NCI-H1417 (cell line): Measurements from ENCODE around the gene AJUBA.
"Not testable (repeated sequence)": the region's sequence is repeated elsewhere in the genome, so short reads cannot be mapped to it uniquely, and the experiment has no call there.

ENCODE experiments used
- DNase-seq, 3 experiments: peaks; one replicate each; lab custom pipeline; 2025; lab: John Stamatoyannopoulos, UW

AJUBA gene

GRCh38 chr14:22982477-22983245 lies at the start of gene AJUBA:
AJUBA (minus strand) TSS chr14:22982551; CDS start chr14:22982266, 285 bp downstream.
- DNase-seq = peak in 2 of 3 experiments; percentile 83 to 86

DNA sequence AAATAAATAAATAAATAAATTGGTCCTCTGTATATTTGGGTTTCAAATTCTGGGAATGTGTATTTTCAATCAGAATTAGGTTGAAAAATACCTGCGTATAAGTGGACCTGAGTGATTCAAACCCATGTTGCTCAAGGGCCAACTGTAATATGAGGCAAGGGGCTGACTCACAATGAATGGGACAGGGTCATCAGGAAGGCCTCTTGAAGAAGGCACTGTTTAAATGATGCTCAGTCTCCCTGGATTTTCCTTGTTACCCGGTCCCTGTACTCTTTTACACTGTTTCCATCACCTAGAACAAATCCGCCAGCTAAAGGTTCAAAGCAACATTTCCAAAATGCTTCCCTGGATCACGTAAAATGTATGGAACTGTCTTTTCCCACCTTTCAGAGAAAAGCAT lies 48.6 kb upstream of the AJUBA start:
- DNase-seq = no peak

- no peak for DNase-seq
Observed at GRCh38 chr14:23028799-23029198, 46.4 kb upstream of the AJUBA start.

DNA sequence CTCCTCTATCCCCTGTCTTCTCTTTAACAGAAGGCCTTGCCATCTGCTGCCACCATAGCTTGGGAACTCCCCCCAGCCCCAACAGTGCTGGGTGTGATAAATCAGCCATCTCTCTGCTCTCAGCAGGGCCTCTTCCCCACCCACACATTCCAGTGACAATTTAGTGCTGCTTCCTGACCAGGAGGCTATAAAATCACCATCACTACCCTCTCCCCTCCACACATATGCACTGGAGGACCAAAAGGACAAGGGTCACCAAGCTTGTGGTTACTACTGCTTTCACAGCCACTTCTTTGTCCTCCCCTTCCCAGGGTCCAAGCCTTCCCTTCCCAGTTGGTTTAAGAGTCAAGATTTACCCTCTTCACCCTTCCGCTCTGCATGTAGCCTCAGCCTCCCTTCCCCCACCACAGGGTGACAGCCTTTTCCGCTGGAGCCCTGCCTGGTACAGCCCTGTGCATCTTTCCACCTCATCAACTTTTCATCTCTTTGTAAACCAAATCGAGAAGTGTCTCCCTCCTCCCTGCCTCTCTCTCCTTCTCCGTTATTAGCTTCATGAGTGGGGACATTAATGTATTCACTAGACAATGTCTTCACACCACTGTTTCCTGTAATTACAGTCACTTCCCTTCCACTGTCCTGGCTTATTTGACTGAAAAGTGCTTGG lies 42.9 kb upstream of the AJUBA start:
- DNase-seq = peak in 2 of 3 experiments; percentile 30 to 72

DNA sequence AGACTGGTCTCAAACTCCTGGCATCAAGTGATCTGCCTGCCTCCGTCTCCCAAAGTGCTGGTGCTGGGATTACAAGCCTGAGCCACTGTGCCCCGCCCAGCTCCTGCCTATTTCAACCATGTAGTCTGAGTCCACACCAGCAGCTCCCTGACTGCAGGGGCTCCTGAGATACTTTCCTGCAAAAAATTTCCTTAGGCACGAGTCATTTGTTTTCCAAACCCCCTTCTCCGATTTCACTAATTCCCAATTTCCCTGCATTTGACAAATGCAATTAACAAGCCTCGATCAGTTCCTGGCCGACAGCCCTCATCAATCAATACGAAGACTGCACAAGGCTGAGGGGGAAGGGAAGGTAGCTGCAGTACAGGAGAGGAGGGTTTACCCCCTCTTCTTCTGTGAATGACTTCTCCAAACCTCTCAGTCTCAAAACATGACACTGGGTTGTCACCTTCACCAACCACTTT lies 42.3 kb upstream of the AJUBA start:
- DNase-seq = peak in 1 of 3 experiments; percentile 38

DNA sequence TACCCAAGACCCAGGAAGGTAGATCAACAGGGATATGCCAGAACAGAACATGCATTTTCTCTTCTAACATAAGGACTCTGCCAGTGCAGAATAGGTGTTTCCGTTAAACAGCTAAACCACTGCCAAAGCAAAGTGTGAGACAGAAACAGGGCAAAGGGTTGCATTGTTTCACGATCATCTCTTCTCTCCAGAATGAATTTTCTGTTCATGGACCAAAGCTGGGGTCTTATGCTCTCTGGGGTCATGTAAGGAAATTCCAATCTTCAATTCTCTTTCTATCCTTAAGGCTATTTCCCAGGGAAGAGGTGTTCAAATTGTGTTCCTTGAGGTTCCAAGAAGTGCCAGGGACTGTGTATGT lies 41.4 kb upstream of the AJUBA start:
- DNase-seq = no peak

GRCh38 chr14:23023022-23023794 lies 40.9 kb upstream of the AJUBA start:
- DNase-seq = no peak

GRCh38 chr14:23021889-23022442 lies 39.6 kb upstream of the AJUBA start:
- DNase-seq = no peak

DNA sequence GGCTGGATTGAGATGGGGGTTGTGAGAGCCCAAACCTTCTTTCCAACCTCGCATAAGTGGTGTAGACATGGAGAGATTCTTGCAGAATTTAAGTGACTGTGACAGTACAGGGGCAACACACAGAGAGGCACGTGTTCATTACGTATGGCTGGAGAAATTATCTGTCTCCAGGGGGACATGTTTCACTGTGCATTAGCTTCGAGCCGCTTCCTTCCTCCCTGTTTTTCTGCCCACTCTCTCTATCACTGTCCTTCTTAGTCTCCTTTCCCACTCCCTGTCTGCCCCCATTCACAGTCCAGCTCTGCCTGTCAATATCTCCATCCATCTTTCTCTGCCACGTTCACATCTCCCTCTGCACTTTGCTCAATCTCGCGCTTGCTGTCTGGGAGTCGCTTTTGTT lies 39.1 kb upstream of the AJUBA start:
- no peak for DNase-seq

GRCh38 chr14:23020143-23021128 lies 38.1 kb upstream of the AJUBA start:
- DNase-seq = no peak

DNA sequence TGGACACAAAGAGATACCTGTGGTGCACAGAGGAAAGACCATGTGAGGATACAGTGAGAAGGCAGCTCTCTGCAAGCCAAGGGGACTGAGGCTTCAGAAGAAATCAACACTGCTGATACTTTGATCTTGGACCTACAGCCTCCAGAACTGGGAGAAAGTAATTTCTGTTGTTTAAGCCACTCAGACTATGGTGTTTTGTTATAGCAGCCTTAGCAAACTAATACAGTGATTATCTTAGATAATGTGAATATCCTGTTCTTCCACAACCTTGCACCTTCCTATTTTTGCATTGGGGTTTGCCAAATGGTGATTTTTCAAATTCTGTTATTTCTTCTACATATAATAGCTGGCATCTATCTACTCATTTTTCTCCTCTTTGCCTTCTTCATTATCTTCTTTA lies 35.8 kb upstream of the AJUBA start:
- no peak for DNase-seq

DNA sequence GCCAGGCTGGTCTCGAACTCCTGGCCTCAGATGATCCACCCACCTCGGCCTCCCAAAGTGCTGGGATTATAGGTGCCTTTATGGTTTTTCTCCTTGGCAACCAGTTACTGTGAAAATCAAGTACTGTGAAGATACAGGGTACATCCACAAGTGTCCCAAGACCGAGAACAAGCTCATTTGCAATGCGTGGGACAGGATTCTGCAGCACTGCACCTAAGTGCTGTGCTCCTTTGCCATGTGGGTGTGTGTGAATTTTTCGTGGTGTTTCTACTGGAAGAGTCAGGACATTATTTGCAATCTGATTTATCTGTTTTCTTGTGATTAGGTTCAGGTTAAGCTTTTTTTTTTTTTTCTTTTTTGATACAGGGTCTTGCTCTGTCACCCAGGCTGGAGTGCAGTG lies 34.7 kb upstream of the AJUBA start:
- no peak for DNase-seq

GRCh38 chr14:23015618-23016017 lies 33.3 kb upstream of the AJUBA start:
- DNase-seq = no peak

- DNase-seq = not testable (repeated sequence)
Observed at GRCh38 chr14:23013749-23014054, 31.4 kb upstream of the AJUBA start.

DNA sequence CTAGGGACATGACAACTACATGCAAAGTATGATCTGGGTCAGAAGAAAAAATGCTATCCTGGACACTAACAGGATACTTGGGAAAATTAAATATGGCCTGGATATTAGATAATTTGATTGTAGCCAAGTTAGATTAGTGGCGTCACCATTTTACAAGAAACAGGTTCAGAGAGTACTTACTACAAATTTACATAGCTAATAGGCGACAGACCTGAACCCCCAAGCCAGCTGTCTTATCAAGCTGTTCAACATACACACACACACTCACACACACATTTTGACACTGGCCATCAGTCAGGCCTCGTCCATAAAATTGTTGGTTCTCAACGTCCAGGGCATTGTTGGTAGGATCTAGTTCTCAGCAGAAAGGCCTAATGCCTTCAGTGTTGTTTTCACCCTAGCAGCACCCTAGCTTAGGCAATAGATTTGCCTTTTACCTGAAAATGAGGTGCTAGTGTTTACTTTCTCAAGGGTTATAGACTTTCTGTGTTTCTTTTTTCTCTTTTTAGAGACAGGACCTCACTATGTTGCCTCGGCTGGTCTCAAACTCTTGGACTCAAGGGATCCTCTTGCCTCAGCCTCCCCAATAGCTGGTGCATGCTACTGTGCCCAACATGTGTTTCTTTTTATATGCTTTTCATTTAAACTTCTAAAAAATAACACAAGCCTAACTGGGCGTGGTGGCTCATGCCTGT lies 30.9 kb upstream of the AJUBA start:
- no peak for DNase-seq

- DNase-seq = peak; percentile 82 to 88 (median 86)
Observed at GRCh38 chr14:23009939-23010726, 27.8 kb upstream of the AJUBA start, which contains the start of gene C14orf93. C14orf93 (minus strand) TSS chr14:23010143; CDS start chr14:22999023, 11,120 bp downstream.

GRCh38 chr14:23009483-23009938 lies 27.2 kb upstream of the AJUBA start:
- DNase-seq = peak; percentile 53 to 72 (median 65)

- peak in 2 of 3 experiments; percentile 33 to 50 for DNase-seq
Observed at GRCh38 chr14:23008831-23009230, 26.5 kb upstream of the AJUBA start.
